Measurements from ENCODE around the gene ADARB2. TPM values are rescaled to one million over a fixed set of nuclear protein-coding genes. Genes with fewer than 3 reads are reported as not detected.

The ADARB2 gene
- total and polyA plus RNA-seq, 4 donors, result 0.55 to 0.70 (median 0.59) TPM; not detected in 1

- no peak overlapping the region for H3K9ac ChIP-seq (ENCODE audit: low read depth in 1 of 2, low read length in 2 of 2)
- no peaks in the 10 kb centered on the region for H3K9me3 ChIP-seq (ENCODE audit: control insufficient read depth in 4 of 4, low read length in 3 of 4)
- 86% methylated on average over 30 of the region's 30 CpGs for WGBS
- H3K27ac ChIP-seq (ENCODE audit: low read depth in 1 of 2, low read length in 2 of 2), result no peak overlapping the region
- H3K4me1 ChIP-seq (ENCODE audit: control insufficient read depth in 4 of 4, insufficient read depth in 4 of 4, low read length in 3 of 4), result no peaks in the 10 kb centered on the region
- H3K27me3 ChIP-seq (ENCODE audit: control insufficient read depth in 4 of 4, insufficient read depth in 4 of 4, low read length in 3 of 4), result no peaks in the 10 kb centered on the region
- no peaks in the 10 kb centered on the region for H3K36me3 ChIP-seq (ENCODE audit: control insufficient read depth in 4 of 4, insufficient read depth in 3 of 4, low read depth in 1 of 4, low read length in 3 of 4)
- TF ChIP-seq RAD21 (IDR thresholded peaks at IDR 0.05) (no peak), GABPA (IDR thresholded peaks at IDR 0.05 in 1 of 2, conservative IDR thresholded peaks at IDR 0.05 in 1 of 2) (no peak), RXRA (IDR thresholded peaks at IDR 0.05) (no peak), HNF4G (IDR thresholded peaks at IDR 0.05) (no peak), EGR1 (IDR thresholded peaks at IDR 0.05; ENCODE audit: low read depth in 2 of 2) (no peak), HNF4A (conservative IDR thresholded peaks at IDR 0.05) (no peak), JUND (IDR thresholded peaks at IDR 0.05) (no peak), MAX (IDR thresholded peaks at IDR 0.05) (no peak), YY1 (IDR thresholded peaks at IDR 0.05) (no peak), FOXA2 (IDR thresholded peaks at IDR 0.05) (no peak), NR2F2 (IDR thresholded peaks at IDR 0.05) (no peak)
- TF ChIP-seq, protein P1, sequence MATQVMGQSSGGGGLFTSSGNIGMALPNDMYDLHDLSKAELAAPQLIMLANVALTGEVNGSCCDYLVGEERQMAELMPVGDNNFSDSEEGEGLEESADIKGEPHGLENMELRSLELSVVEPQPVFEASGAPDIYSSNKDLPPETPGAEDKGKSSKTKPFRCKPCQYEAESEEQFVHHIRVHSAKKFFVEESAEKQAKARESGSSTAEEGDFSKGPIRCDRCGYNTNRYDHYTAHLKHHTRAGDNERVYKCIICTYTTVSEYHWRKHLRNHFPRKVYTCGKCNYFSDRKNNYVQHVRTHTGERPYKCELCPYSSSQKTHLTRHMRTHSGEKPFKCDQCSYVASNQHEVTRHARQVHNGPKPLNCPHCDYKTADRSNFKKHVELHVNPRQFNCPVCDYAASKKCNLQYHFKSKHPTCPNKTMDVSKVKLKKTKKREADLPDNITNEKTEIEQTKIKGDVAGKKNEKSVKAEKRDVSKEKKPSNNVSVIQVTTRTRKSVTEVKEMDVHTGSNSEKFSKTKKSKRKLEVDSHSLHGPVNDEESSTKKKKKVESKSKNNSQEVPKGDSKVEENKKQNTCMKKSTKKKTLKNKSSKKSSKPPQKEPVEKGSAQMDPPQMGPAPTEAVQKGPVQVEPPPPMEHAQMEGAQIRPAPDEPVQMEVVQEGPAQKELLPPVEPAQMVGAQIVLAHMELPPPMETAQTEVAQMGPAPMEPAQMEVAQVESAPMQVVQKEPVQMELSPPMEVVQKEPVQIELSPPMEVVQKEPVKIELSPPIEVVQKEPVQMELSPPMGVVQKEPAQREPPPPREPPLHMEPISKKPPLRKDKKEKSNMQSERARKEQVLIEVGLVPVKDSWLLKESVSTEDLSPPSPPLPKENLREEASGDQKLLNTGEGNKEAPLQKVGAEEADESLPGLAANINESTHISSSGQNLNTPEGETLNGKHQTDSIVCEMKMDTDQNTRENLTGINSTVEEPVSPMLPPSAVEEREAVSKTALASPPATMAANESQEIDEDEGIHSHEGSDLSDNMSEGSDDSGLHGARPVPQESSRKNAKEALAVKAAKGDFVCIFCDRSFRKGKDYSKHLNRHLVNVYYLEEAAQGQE (IDR thresholded peaks at IDR 0.05), result no peak
- TF ChIP-seq, protein P2, sequence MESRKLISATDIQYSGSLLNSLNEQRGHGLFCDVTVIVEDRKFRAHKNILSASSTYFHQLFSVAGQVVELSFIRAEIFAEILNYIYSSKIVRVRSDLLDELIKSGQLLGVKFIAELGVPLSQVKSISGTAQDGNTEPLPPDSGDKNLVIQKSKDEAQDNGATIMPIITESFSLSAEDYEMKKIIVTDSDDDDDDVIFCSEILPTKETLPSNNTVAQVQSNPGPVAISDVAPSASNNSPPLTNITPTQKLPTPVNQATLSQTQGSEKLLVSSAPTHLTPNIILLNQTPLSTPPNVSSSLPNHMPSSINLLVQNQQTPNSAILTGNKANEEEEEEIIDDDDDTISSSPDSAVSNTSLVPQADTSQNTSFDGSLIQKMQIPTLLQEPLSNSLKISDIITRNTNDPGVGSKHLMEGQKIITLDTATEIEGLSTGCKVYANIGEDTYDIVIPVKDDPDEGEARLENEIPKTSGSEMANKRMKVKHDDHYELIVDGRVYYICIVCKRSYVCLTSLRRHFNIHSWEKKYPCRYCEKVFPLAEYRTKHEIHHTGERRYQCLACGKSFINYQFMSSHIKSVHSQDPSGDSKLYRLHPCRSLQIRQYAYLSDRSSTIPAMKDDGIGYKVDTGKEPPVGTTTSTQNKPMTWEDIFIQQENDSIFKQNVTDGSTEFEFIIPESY (IDR thresholded peaks at IDR 0.05), result no peak
- no peak overlapping the region for H3K4me3 ChIP-seq (ENCODE audit: low read depth in 1 of 3, low read length in 3 of 3)
- DNase-seq (ENCODE audit: low spot score), result no peak
These were observed 554.9 kb downstream of the ADARB2 start for GRCh38 chr10:1182280-1183032.

GRCh38 chr10:1180836-1181235 lies 556.5 kb downstream of the ADARB2 start:
- TF ChIP-seq EGR1 (IDR thresholded peaks at IDR 0.05; ENCODE audit: low read depth in 2 of 2) (no peak), FOXA2 (IDR thresholded peaks at IDR 0.05) (no peak), RXRA (IDR thresholded peaks at IDR 0.05) (no peak), FOXA1 (IDR thresholded peaks at IDR 0.05) (no peak), GABPA (IDR thresholded peaks at IDR 0.05 in 1 of 2, conservative IDR thresholded peaks at IDR 0.05 in 1 of 2) (no peak), ATF3 (IDR thresholded peaks at IDR 0.05) (no peak), YY1 (IDR thresholded peaks at IDR 0.05) (no peak), HNF4G (IDR thresholded peaks at IDR 0.05) (no peak), JUND (IDR thresholded peaks at IDR 0.05) (no peak), MAX (IDR thresholded peaks at IDR 0.05) (no peak), SP1 (IDR thresholded peaks at IDR 0.05) (no peak), RAD21 (IDR thresholded peaks at IDR 0.05) (no peak), NR2F2 (IDR thresholded peaks at IDR 0.05) (no peak), HNF4A (conservative IDR thresholded peaks at IDR 0.05) (no peak)
- TF ChIP-seq, protein P2 (IDR thresholded peaks at IDR 0.05), result no peak
- TF ChIP-seq, protein P3, sequence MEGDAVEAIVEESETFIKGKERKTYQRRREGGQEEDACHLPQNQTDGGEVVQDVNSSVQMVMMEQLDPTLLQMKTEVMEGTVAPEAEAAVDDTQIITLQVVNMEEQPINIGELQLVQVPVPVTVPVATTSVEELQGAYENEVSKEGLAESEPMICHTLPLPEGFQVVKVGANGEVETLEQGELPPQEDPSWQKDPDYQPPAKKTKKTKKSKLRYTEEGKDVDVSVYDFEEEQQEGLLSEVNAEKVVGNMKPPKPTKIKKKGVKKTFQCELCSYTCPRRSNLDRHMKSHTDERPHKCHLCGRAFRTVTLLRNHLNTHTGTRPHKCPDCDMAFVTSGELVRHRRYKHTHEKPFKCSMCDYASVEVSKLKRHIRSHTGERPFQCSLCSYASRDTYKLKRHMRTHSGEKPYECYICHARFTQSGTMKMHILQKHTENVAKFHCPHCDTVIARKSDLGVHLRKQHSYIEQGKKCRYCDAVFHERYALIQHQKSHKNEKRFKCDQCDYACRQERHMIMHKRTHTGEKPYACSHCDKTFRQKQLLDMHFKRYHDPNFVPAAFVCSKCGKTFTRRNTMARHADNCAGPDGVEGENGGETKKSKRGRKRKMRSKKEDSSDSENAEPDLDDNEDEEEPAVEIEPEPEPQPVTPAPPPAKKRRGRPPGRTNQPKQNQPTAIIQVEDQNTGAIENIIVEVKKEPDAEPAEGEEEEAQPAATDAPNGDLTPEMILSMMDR (IDR thresholded peaks at IDR 0.05; ENCODE audit: low read depth, low read length, missing input control), result no peak
- Histone ChIP-seq H3K9me3 (ENCODE audit: control insufficient read depth in 4 of 4, low read length in 3 of 4) (no peaks in the 10 kb centered on the region), H3K36me3 (ENCODE audit: control insufficient read depth in 4 of 4, insufficient read depth in 3 of 4, low read depth in 1 of 4, low read length in 3 of 4) (no peaks in the 10 kb centered on the region), H3K4me1 (ENCODE audit: control insufficient read depth in 4 of 4, insufficient read depth in 4 of 4, low read length in 3 of 4) (no peaks in the 10 kb centered on the region), H3K27ac (ENCODE audit: low read depth in 1 of 2, low read length in 2 of 2) (no peak overlapping the region), H3K9ac (ENCODE audit: low read depth in 1 of 2, low read length in 2 of 2) (no peak overlapping the region), H3K4me3 (ENCODE audit: low read depth in 1 of 3, low read length in 3 of 3) (no peak overlapping the region), H3K27me3 (ENCODE audit: control insufficient read depth in 4 of 4, insufficient read depth in 4 of 4, low read length in 3 of 4) (no peaks in the 10 kb centered on the region)
- DNase-seq (ENCODE audit: low spot score), result no peak
- WGBS, result 74% methylated on average over 11 of the region's 11 CpGs
